AG04449 (cell line): Measurements from ENCODE around the gene DENND1A.

Experiments used
- CTCF ChIA-PET: fragments of 350-600 bp; formaldehyde crosslinking; extraction: SDS; loops from one replicate; lab custom pipeline; 2021; ENCODE audit warnings: antibody characterized with exemption; lab: Yijun Ruan, JAX
- POLR2A ChIA-PET: fragments of 400-600, 350-600 bp; formaldehyde crosslinking; extraction: SDS; loops from one replicate; lab custom pipeline; 2020; ENCODE audit warnings: antibody characterized with exemption, inconsistent platforms; lab: Yijun Ruan, JAX
- DNase-seq: peaks from one replicate; pipeline ENCODE4 v3.0.0-alpha.2; 2010; ENCODE audit warnings: low read depth, low spot score
- H3K4me3 ChIP-seq: 2 replicates; pipeline ENCODE4 v1.5.1; 2011; ENCODE audit warnings: low read depth, mild to moderate bottlenecking, control low read depth, low read length
- CTCF ChIP-seq: IDR thresholded peaks from one replicate; pipeline ENCODE4 v1.5.1; 2011; ENCODE audit warnings: mild to moderate bottlenecking, moderate library complexity, low read length, control low read depth, inconsistent platforms; ENCODE audit not compliant: insufficient read depth; ENCODE audit errors: missing control alignments

The DENND1A gene

GRCh38 chr9:123408313-123409262, 521.3 kb downstream of the DENND1A start:
- POLR2A ChIA-PET, result no interaction called here
- TF ChIP-seq CTCF, result no peak
- H3K4me3 ChIP-seq, result no peak overlapping the region
- no peak for DNase-seq
- CTCF ChIA-PET, result interaction anchor here (1.5 to 1.9 kb wide), 3 partner anchors 9 to 54 kb away, joined by 4 to 6 read pairs (median 5); no protein-coding TSS in a partner anchor

DNA sequence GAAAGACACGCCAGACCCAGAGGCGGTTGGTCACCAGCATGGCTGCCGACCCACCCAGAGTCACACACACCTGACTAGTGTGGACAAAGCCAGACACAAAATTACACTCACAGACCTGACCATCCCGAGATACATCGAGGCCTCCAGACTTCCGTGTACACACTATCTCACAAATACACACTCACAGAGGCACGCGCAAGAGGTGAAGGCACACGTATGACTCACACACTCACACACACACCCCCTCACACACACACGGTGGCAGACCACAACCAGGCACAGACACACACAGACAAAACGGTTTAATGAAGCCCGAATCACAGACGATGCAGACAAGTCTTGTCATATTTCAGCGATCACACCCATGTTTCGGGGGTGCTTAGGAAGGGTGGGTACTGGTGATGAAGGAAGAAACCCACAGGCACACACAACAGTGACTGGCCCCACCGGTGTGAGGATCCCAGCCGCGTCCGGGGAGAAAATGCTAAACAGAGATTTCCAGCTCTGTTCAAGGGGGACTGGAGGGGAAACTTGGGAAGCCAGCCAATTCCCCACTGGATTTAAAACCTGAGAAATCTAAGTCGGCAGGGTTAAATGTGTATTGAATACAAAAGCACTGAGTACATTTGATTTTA, 522.6 kb downstream of the DENND1A start:
- POLR2A ChIA-PET, result no interaction called here
- no peak overlapping the region for H3K4me3 ChIP-seq
- CTCF ChIA-PET, result interaction anchor here (1.5 to 1.9 kb wide), 4 partner anchors 20 to 719 kb away, joined by 3 to 7 read pairs (median 4); no protein-coding TSS in a partner anchor
- no peak for DNase-seq
- no peak for TF ChIP-seq CTCF

- TF ChIP-seq CTCF, result no peak
- ChIA-PET POLR2A (no interaction called here), CTCF (interaction anchor here (0.7 to 1.9 kb wide), 3 partner anchors 20 to 720 kb away, joined by 3 to 7 read pairs (median 4); no protein-coding TSS in a partner anchor)
- H3K4me3 ChIP-seq, result no peak overlapping the region
- no peak for DNase-seq
Measured at GRCh38 chr9:123406691-123407216, 523.2 kb downstream of the DENND1A start.

DNA sequence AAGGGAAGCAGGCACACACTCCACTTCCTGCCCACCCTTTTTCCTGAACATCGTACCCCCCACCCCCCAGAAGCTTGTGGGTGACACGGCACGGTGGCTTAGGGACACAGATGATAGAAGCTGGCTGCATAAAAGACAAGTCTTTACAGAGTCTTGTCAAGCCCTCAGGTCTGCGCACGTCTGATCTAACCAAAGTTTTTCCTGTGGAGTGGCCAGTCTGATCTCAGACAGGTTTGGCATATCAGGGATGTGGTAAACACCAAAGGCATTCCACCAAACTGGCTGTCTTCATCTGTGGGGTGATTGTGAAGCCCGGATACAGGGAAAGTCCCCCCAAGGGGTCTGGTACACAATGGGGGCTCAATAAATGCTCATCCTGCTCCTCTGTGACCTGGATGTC, 523.9 kb downstream of the DENND1A start:
- ChIA-PET CTCF (interaction anchor here (0.7 to 1.9 kb wide), 2 partner anchors 19 to 22 kb away, joined by 4 to 7 read pairs; no protein-coding TSS in a partner anchor), POLR2A (no interaction called here)
- no peak for DNase-seq
- no peak overlapping the region for H3K4me3 ChIP-seq
- TF ChIP-seq CTCF, result no peak

DNA sequence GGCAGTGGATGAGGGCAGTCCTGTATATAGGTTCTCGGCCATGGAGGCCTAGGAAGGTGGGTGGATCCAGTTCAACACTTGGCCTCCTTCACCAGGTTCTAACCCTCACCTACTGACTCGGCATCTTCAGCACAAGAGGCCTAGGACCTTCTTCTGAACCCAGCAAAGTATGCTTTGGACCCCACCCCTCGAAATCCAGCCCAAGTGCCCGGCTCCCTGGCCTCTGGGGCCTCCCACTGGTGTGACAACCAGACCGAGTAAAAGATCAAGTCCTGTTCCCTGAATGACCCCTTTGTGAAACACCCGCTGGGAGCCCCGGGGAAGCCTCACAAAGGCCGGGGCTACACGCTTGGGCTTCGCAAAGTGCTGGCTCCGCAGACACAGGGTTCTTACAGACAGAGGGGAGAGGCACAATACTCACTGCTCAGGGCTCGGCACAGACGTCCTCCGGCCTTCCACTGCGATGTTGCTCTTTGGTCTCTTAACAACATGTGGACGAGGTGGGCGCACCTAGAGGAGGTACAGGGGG, 526.9 kb downstream of the DENND1A start:
- CTCF ChIA-PET, result interaction anchor here (0.6 to 1.4 kb wide), 4 partner anchors 10 to 640 kb away, joined by 3 to 6 read pairs (median 3); no protein-coding TSS in a partner anchor
- POLR2A ChIA-PET, result no interaction called here

More for the DNA sequence above, 526.9 kb downstream of the DENND1A start:
- TF ChIP-seq CTCF, result no peak
- no peak for DNase-seq
- no peak overlapping the region for H3K4me3 ChIP-seq
